Lower leg skin (tissue), 4 donors: ENCODE results near the gene SYCP2L. TPM values are rescaled to one million over a fixed set of nuclear protein-coding genes. Genes with fewer than 3 reads are reported as not detected.
"Not testable (repeated sequence)": the region's sequence is repeated elsewhere in the genome, so short reads cannot be mapped to it uniquely, and the experiment has no call there.

Experiments
- DNase-seq, 2 donors: peaks; one replicate each; pipeline ENCODE4 v3.0.0-alpha.2; 2019; ENCODE audit warnings: low spot score in 2 of 2
- H3K4me3 ChIP-seq: fragments of 200-600 bp; sonication (generic); 2 replicates; pipeline ENCODE4 v1.5.1; 2017; ENCODE audit warnings: mild to moderate bottlenecking, low read depth; ENCODE audit not compliant: poor library complexity, severe bottlenecking
- POLR2A ChIP-seq, 2 donors: fragments of 450-650 bp; IDR thresholded peaks; one replicate each; pipeline ENCODE4 v1.6.1; 2016 to 2017; ENCODE audit warnings: antibody characterized with exemption in 2 of 2, mild to moderate bottlenecking in 1 of 2, moderate library complexity in 1 of 2
- WGBS, 2 donors: methylation state at CpG; one replicate each; pipeline ENCODE4 v1.1.5; 2018; 5-methylcytosine and 5-hydroxymethylcytosine counted together
- intact Hi-C: fragments of 100-400 bp; cut with DNase I; formaldehyde crosslinking; loops from one replicate; pipeline ENCODE4 v1.15.0; 2023; ENCODE audit warnings: low total_unique reads
- total RNA-seq, 4 donors: library from RNA; depleted of rRNA; stranded (reverse); fragments of >200 nt; gene quantifications; one replicate each; pipeline ENCODE4 v1.1.0, GENCODE V29; 2016
- TF ChIP-seq, protein P1 (sequence below), 3 donors: fragments of 450-650 bp; IDR thresholded peaks; one replicate each; pipeline ENCODE4 v1.5.1; 2016; ENCODE audit warnings: antibody characterized with exemption in 3 of 3, mild to moderate bottlenecking in 3 of 3, moderate library complexity in 2 of 3

SYCP2L gene
- total RNA-seq, 4 donors from 2014 or later = 0.17 to 0.69 (median 0.29) TPM; not detected in 1

DNA sequence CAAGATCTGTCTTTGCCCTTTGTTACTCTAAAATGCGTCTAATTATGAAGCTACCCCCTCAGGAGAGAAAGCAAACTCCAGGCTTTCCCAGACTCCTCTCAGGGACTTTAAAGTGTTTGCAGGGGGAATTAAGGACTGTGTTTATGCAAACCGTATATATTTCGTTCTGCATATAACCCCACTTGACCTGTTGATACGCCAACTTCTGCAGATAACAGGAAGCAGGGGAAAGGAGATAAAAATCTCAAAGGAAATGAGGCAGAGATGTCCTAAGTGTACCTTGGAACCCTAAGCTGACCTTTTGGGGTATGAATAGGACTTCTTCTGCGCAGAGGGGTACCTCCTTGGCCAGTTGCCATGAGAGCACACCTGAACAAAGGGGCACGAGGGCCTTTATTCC, 8.1 kb downstream of the SYCP2L start:
- intact Hi-C loops = no loop called here
- no peak for DNase-seq
- TF ChIP-seq, protein P1, sequence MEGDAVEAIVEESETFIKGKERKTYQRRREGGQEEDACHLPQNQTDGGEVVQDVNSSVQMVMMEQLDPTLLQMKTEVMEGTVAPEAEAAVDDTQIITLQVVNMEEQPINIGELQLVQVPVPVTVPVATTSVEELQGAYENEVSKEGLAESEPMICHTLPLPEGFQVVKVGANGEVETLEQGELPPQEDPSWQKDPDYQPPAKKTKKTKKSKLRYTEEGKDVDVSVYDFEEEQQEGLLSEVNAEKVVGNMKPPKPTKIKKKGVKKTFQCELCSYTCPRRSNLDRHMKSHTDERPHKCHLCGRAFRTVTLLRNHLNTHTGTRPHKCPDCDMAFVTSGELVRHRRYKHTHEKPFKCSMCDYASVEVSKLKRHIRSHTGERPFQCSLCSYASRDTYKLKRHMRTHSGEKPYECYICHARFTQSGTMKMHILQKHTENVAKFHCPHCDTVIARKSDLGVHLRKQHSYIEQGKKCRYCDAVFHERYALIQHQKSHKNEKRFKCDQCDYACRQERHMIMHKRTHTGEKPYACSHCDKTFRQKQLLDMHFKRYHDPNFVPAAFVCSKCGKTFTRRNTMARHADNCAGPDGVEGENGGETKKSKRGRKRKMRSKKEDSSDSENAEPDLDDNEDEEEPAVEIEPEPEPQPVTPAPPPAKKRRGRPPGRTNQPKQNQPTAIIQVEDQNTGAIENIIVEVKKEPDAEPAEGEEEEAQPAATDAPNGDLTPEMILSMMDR (IDR thresholded peaks at IDR 0.05) = no peak
- no peak for TF ChIP-seq POLR2A (IDR thresholded peaks at IDR 0.05)
- WGBS, 2 donors = 66 to 68% methylated on average over 6 of the region's 6 CpGs
- no peak overlapping the region for H3K4me3 ChIP-seq

DNA sequence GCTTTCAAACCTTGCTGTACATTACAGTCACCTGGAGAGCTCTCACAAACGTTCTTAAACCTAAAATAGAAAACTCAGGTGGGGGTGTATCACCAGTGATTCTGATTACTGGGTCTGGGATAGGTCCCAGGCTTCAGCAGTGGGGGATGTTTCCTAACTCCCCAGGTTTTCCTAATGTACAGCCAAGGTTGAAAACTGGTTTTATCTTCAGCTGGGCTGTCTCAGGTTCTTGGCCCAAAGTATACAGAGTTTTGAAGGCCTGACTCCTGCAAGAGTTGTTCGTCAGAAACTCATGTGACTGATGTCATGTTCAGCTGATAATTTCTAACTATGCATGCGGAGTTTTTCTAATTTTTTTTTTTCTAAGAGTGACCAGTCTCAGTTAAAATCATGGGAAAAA, 9.8 kb downstream of the SYCP2L start:
- TF ChIP-seq, protein P1 (IDR thresholded peaks at IDR 0.05) = no peak
- TF ChIP-seq POLR2A (IDR thresholded peaks at IDR 0.05) = no peak
- no peak for DNase-seq
- intact Hi-C loops = no loop called here
- WGBS, 2 donors = 69 to 70% methylated on average over 3 of the region's 3 CpGs
- H3K4me3 ChIP-seq = no peak overlapping the region

GRCh38 chr6:10901770-10902169, 14.9 kb downstream of the SYCP2L start:
- TF ChIP-seq POLR2A (IDR thresholded peaks at IDR 0.05) = no peak
- TF ChIP-seq, protein P1 (IDR thresholded peaks at IDR 0.05) = no peak
- H3K4me3 ChIP-seq = no peak overlapping the region
- intact Hi-C loops = no loop called here
- DNase-seq = no peak
- 85 to 87% methylated on average over 4 of the region's 4 CpGs for WGBS, 2 donors

DNA sequence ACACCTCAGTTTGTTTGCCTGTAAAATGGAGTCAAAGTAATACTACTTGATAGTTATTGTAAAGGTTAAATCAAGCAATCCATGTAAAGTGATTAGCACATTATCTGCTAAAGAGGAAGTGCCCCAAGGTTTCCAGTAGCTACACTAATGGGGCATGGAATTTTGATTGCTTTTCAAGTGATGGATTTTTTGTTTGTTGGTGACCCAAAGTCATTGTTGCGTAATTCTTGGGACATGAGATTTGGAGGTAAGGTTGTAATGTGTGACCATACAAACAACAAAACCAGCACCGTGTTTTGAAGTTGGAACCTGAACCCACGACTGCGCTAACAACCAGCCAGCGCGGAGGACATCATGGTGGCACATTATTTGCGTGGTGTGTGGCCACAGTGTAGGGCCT, 17.2 kb downstream of the SYCP2L start:
- TF ChIP-seq POLR2A (IDR thresholded peaks at IDR 0.05) = no peak
- TF ChIP-seq, protein P1 (IDR thresholded peaks at IDR 0.05) = no peak
- WGBS, 2 donors = 94 to 95% methylated on average over 7 of the region's 7 CpGs
- no peak for DNase-seq
- H3K4me3 ChIP-seq = no peak overlapping the region
- intact Hi-C loops = no loop called here

DNA sequence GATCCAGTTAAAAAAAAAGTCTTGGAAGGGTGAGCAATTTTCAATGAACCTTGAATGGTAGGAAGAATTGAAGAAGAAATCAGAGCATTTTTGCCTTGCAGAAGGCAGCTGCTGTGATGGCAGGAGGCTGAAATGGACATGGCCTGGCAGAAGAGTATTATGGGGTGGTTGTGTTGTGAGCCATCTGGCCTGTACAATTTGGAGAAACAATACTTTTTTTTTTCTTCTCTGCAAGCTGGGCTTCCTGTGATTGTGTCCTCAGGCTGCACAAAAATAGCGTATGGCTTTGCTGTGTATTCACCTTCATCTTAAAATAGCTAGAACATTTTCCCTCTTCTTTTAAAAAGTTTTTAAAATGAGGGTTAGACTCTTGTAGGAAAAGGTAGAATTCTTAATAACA, 21.4 kb downstream of the SYCP2L start:
- no peak overlapping the region for H3K4me3 ChIP-seq
- DNase-seq = no peak
- intact Hi-C loops = no loop called here
- TF ChIP-seq, protein P1 (IDR thresholded peaks at IDR 0.05) = no peak
- no peak for TF ChIP-seq POLR2A (IDR thresholded peaks at IDR 0.05)
- 79 to 89% methylated on average over 1 of the region's 1 CpG for WGBS, 2 donors

DNA sequence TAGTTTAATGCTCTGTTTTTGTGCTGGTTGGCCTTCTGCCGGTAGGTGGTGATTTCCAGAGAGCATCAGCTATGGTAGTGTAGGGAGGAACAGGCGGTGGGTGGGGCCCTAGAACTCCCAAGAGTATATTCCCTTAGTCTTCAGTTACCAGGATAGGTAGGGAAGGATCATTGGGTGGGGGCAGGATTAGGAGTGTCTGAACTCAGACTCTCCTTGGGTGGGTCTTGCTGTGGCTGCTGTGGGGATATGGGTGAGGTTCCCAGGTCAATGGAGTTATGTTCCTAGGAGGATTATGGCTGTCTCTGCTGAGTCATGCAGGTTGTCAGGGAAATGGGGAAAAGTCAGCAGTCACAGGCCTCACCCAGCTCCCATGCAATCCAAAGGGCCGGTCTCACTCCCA, 32.7 kb downstream of the SYCP2L start:
- DNase-seq, H3K4me3 ChIP-seq, intact Hi-C loops: not testable (repeated sequence)
- 93 to 95% methylated on average over 3 of the region's 3 CpGs for WGBS, 2 donors
